Kidney tubule cell (primary cell): Measurements from ENCODE around the gene ZNF626.
"Not testable (repeated sequence)": the region's sequence is repeated elsewhere in the genome, so short reads cannot be mapped to it uniquely, and the experiment has no call there.

Source experiments
- DNase-seq: peaks from one replicate; pipeline ENCODE4 v3.0.0-alpha.2; 2018; ENCODE audit warnings: low spot score

Gene ZNF626

DNA sequence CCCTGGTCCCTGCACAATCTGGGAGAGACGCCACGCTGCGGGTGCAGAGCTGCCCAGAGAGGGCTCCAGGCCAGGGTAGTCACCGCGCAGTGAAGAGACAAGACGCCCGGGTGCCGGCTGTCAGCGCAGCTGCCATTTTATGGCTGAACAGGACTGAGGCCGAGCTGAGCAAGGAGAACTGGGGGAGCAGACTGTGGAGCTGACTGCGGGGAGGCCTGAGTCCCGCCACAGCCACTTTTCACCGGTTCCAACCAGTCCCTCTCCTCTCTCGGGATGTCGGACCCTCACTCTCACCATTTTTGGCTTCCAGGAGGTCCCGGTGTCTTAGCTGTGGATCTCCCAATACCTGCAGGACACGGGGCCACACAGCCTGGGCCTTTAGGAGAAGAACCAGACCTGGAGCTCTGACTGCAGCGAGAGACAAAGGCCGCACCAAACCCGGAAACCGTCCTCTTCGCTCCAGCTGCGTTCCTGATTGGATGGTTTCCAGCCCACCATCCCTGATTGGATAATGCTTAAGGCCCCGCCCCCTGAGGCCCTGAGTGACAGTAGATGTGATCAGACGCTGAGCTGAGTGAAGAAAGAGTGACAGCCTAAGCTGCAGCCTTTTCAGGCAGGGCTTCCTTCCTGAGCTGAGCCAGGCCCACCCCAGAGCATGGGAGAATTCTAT is at the start of gene ZNF626:
ZNF626 (minus strand) TSS at position 422 of the 670 bp plus-strand sequence; CDS start at position 297, 125 bp downstream.
- peak; percentile 98 for DNase-seq

DNA sequence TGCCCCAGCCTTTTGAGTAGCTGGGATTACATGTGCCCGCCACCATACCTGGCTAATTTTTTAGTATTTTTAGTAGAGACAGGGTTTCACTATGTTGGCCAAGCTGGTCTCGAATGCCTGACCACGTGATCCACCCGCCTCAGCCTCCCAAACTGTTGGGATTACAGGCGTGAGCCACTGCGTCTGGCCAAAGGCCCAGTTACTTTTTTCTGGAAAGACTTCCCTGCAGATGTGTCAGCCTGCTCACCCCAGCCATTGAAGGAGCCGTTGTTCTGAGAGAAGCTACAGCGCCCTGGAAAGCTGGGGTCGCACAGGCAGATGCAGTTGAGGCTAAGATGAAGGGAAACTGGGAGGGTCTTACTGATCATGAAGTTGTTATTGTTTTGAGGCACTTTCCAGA is 7.9 kb upstream of the ZNF626 start:
- no peak for DNase-seq

DNA sequence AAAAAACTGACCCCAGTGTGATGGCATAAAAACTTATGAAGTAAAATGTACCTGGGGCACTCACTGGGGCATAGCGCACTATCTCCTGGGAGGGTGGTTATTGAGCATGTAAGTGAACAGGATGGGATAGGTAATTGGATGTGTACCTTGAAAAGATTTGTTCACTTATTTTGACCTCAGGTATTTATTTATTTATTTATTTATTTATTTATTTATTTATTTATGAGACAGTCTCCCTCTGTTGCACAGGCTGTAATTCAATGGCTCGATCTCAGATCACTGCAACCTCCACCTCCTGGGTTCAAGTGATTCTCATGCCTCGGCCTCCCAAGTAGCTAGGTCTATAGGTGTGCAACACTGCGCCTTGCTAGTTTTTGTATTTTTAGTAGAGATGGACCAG is 5.9 kb upstream of the ZNF626 start:
- no peak for DNase-seq

DNA sequence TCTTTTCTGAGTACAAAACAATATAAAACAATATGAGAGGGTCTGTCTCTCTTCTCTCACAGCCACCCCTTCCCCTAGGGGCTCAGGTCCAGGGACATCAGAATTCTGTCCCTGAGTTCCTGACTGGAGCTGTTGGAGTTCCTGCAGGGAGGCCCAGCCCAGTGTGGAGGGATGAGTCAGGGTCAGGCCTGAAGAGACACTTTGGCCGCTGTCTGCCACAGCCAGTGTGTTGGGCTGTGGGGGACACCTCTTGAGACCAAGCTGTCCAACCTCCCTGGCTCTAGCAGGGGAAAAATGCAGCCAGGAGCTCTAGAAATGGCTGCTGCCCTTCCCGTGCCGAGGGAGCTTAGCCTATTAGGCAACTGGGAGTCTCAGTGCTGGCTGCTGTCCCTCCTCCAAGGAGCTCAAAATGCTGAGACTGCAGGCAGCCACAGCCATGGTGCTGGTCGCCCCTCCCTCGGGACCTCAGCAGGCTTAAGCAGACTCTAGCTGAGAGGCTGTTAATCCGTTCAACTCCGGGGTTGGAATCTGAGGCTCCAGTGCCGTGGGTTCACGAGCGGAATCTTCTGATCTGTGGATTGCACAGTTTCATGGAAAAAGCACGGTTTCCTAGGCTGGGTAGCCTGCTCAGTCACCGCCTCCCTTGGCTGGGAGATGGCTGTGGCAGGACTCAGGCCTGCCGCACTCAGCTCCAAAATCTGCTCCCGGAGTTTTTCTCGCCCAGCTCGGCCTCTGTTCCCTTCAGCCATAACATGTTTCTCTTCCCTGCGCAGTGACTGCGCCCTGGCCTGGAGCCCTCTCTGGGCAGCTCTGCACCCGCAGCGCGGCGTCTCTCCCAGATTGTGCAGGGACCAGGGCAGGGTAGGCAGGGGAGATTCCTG is 3.8 kb upstream of the ZNF626 start:
- DNase-seq: peak; percentile 11

DNA sequence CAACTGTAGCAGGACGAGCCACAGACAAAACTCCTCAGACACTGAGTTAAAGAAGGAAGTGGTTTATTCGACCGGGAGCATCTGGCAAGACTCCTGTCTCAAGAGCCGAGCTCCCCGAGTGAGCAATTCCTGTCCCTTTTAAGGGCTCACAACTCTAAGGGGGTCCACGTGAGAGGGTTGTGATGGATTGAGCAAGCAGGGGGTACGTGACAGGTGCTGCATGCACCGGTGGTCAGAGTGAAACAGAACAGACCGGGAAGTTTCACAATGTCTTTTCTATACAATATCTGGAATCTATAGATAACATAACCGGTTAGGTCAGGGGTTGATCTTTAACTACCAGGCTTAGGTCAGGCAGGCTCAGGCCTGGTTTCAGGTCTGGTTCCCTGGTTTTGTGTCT is 3.1 kb upstream of the ZNF626 start:
- not testable (repeated sequence) for DNase-seq

DNA sequence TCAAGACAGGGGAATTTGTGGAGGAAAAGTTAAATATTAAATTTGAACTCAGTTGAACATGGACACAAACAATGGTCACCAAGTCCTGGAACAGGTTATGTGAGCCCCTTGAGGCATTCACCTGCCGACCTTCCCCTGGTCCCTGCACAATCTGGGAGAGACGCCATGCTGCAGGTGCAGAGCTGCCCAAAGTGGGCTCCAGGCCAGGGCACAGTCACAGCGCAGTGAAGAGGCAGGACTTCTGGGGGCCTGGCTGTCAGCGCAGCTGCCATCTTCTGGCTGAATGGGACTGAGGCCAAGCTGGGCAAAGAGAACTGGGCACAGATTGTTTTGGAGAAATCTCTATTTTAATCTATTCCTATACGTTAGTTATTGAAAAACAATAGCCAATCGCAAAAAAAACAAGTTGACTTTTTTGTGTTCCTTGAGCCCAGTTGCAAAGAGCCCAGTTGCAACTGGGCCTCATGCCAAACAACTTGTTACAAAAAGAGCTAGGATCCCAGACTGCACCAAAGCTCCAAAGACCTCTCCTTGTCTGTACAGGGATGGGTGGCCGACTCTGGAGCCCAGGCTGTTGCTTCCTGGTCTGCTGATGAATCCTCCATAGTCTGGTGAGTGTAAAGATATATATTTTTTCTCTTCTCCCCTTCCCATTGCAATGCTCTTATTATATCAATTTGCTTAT is 1.2 kb upstream of the ZNF626 start:
- DNase-seq: peak; percentile 42

DNA sequence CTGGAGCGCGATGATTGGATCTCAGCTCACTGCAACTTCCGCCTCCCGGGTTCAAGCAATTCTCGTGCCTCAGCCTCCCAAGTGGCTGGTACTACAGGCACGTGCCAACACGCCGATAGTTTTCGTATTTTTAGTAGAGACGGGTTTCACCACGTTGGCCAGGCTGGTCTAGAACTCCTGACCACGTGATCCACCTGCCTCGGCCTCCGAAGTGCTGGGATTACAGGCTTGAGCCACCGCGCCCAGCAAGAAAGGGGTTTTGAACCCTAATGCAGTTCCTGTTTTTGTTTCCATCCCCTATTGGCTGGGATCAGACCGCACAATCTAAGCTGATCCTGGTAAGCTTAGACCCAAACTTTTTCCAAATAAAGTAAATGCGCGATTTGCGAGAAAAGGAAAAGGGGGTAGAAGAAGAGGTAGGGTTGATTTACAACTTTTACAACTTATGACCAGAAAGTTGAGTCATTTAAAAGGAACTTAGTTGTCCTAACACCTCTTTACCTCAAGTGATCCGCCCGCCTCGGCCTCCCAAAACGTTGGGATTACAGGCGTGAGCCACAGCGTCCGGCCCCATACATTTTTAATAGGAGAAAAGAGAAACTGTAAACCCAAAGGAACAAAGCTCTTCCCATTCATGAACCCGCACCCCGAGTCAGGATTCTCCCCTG is 764 bp downstream of the ZNF626 start:
- peak; percentile 32 for DNase-seq

DNA sequence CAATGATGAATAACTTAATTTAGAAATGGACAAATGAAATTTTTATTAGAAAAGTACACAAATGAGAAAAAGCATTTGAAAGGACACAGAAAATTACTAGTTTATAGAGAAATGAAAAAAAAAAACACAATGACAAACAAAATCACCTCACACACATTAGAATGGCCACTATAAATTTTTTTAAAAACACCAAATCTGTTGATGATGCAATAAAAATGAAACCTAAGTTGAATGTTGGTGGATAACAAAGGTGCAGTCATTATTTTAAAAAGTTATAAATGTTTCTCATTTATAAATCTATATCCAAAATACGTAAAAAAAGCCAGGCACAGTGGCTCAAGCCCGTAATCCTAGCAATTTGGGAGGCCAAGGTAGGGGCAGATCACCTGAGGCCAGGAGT is 20.8 kb downstream of the ZNF626 start:
- no peak for DNase-seq

DNA sequence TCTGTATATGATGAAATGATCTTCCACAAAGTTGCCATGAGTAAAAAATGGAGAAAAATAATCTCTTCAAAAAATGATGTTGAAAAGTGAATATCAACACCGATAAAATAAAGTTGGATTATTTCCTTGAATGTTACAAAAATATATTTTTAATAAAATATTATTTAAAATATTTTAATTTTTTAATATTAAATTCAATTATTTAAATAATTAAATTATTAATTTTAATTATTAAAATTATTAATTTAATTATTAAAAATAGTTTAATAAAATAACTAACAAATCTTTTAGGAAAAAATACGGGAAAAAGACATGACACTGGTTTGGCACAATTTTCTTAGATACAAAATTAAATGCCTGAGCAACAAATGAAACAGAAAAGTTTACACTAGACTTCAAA is 21.3 kb downstream of the ZNF626 start:
- DNase-seq: no peak

DNA sequence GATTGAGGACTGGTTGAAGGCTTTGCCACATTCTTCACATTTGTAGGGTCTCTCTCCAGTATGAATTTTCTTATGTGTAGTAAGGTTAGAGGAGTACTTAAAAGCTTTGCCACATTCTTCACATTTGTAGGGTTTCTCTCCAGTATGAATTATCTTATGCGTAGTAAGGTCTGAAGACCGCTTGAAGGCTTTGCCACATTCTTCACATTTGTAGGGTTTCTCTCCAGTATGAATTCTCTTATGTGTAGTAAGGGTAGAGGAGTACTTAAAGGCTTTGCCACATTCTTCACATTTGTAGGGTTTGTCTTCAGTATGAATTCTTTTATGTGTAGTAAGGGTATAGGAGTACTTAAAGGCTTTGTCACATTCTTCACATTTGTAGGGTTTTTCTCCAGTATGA is 36.8 kb downstream of the ZNF626 start:
- not testable (repeated sequence) for DNase-seq

DNA sequence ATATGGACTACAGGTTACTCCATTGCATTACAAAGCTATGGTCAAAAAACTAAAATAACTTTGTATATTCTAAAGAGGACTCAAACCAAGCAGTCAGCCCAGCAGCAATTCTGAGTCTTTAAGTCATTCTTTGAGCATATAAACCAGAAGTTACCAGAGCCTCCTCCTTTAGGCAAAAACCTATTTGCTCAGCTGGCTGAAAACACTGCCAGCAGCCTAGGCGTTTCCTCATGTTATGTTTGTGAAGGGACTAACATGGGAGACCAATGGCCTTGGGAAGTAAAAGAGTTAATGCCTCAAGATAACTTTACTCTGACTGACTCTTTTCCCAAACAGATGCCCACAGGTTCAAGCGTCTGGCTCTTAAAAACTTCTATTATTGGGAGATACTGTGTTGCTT is 45.3 kb downstream of the ZNF626 start:
- DNase-seq: no peak

DNA sequence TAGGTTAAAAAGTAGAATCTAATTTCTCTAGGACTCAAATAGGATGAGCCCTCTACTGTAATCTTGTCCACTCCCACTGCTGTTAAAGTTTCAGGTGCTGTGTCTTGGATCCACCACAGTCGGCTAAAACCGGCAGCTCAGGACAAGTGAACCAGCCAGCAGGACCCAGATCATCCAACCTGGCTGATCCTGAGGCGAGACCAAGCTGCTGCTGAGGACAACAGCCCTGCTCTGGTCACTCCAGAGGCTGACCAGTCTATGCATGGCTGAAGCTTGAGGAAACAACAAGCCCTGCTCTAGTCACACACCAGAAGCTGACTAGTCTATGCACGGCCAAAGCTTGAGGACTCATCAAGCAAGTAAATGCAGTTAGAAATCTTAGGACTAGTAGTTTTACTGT is 46.4 kb downstream of the ZNF626 start:
- not testable (repeated sequence) for DNase-seq

DNA sequence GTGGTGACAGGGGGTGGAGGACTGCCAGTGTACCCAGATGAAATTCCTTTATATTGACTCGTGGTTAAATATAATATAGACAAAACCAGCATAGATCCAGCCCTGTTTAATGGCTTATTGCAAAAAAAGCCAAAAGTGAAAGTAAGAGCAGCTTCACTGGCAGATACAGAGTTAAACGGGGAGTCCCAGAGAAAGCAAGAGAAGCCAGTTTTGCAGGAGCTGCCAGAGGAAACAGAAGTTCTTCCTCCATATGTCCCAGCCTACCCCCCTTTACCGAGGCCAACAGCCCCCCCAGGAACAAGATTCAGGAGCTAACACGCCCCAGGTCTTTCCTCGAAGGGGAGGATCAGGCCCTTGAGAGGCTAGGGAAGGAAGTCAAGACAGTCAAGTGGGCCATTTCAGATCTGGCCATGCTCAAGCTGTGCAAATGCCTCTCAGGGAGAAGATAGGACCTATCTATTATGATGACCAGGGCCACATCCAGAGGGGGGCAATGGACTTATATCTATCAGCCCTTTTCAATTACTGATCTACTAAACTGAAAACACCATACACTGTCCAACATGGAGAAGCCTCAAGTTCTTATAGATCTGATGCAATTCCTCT is 48.6 kb downstream of the ZNF626 start:
- DNase-seq: no peak

DNA sequence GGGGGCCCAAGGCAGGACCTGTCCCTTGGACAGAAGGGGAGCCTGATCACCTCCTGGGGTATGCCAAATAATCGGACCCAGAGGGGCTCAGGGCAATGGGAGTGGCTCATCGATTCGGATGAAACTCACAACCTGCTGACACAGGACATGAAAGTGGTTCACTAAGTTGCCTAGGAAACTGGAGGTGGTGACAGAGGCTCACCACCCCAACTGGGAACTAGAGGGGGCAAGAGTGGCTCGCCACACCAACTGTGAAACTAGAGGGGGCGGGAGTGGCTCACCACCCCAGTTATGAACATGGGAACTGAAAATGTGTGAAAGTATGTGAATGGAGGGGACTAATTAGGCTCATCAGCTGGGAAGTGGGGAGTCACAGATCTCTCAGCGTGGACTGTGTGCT is 49.5 kb downstream of the ZNF626 start:
- no peak for DNase-seq

DNA sequence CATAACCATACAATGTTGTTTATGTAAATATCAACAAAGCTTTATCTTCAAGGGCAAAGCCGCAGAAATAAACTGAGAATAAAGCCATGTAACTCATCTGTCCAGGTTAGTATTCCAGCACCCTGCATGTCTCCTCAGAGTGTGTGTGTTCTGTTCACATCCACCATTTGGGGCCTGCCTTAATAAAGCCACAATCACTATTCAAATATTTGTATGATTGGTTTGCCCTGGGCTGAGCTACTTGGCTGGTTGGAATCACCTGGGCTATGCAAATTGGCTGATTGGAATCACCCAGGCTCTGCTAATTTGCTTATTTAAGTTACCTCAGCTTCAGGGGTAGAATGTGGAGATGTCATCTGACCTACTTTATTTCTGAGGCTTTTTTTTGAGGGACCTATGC is 53.4 kb downstream of the ZNF626 start:
- DNase-seq: no peak
